Breast epithelium (tissue), 4 donors: ENCODE measurements around the gene GRIK5. TPM values are rescaled to one million over a fixed set of nuclear protein-coding genes. Genes with fewer than 3 reads are reported as not detected.
A peak's percentile ranks its signal among the peaks of the same experiment; 100 is the strongest.

ENCODE experiments used
- DNase-seq, 2 donors: peaks; one replicate each; pipeline ENCODE4 v3.0.0-alpha.2; 2019; ENCODE audit warnings: low spot score in 2 of 2
- H3K27ac ChIP-seq, 2 donors: fragments of 200-600 bp; sonication (generic) in 1 of 2; one replicate each; pipeline ENCODE4 v1.5.1; 2016 to 2019; ENCODE audit warnings: mild to moderate bottlenecking in 1 of 2
- H3K27me3 ChIP-seq, 2 donors: fragments of 200-600 bp; sonication (generic) in 1 of 2; one replicate each; pipeline versions ENCODE4 v1.5.1 to v1.6.0; 2017 to 2019; ENCODE audit warnings: control low read depth in 1 of 2, mild to moderate bottlenecking in 1 of 2
- H3K36me3 ChIP-seq: fragments of 200-600 bp; one replicate; pipeline ENCODE4 v1.5.1; 2019
- H3K4me1 ChIP-seq, 2 donors: fragments of 200-600 bp; sonication (generic); one replicate each; pipeline ENCODE4 v1.5.1; 2016 to 2019; ENCODE audit warnings: control low read depth in 1 of 2
- H3K4me3 ChIP-seq, 3 donors: fragments of 200-600 bp; sonication (generic); 1 replicate in 2 of 3; 2 replicates in 1 of 3; pipeline ENCODE4 v1.5.1; 2016 to 2019; ENCODE audit warnings: mild to moderate bottlenecking in 3 of 3, moderate library complexity in 2 of 3
- H3K9me3 ChIP-seq, 2 donors: fragments of 200-600 bp; sonication (generic) in 1 of 2; one replicate each; pipeline ENCODE4 v1.5.1; 2016 to 2019; ENCODE audit warnings: control low read depth in 1 of 2
- CTCF ChIP-seq, 3 donors: fragments of 450-650 bp; IDR thresholded peaks; one replicate each; pipeline ENCODE4 v1.5.1; 2016 to 2017; ENCODE audit warnings: antibody characterized with exemption in 3 of 3, mild to moderate bottlenecking in 3 of 3, moderate library complexity in 3 of 3
- POLR2A ChIP-seq: fragments of 450-650 bp; IDR thresholded peaks from one replicate; pipeline ENCODE4 v1.6.1; 2016; ENCODE audit warnings: antibody characterized with exemption, mild to moderate bottlenecking, moderate library complexity
- POLR2AphosphoS5 ChIP-seq, 3 donors: sonication (generic); formaldehyde crosslinking; IDR thresholded peaks; one replicate each; pipeline ENCODE4 v1.6.1; 2017; ENCODE audit warnings: antibody characterized with exemption in 3 of 3
- intact Hi-C: fragments of 100-400 bp; cut with DNase I; formaldehyde crosslinking; loops from one replicate; pipeline ENCODE4 v1.15.1; 2023; ENCODE audit warnings: low total_unique reads
- total RNA-seq, 3 donors: library from RNA; depleted of rRNA; stranded (reverse); fragments of >200 nt; gene quantifications; one replicate each; pipeline ENCODE4 v1.1.0, GENCODE V29; 2016

Gene GRIK5
- total RNA-seq, 3 donors from 2014 or later: 1.6 to 1.9 TPM; not detected in 1

GRCh38 chr19:41959056-41960053, 110.7 kb downstream of the GRIK5 start, which contains the start of gene RABAC1:
Gene RABAC1, minus strand, starts transcription at chr19:41959321. Its CDS starts 29 bp downstream, at chr19:41959292.
- H3K27me3 ChIP-seq: no peaks in the 10 kb centered on the region
- H3K36me3 ChIP-seq: no peaks in the 10 kb centered on the region
- H3K4me1 ChIP-seq: peaks cover 0 to 11% of the 10 kb centered on the region in 2 donors
- peak within 1 kb of the TSS; percentile 89 to 95 for H3K27ac ChIP-seq
- DNase-seq: peak; percentile 83 to 84
- intact Hi-C loops: loop anchor here (5.0 kb wide), 1 partner anchor 872 kb away; the partner anchor contains the start of gene CYP2A13
- peak within 1 kb of the TSS; percentile 67 to 99 (median 78) for H3K4me3 ChIP-seq
- no peaks in the 10 kb centered on the region for H3K9me3 ChIP-seq
- TF ChIP-seq POLR2A: peak; percentile 32
- no peak for TF ChIP-seq CTCF (IDR thresholded peaks at IDR 0.05)
- TF ChIP-seq POLR2AphosphoS5 (IDR thresholded peaks at IDR 0.05): peak in 2 of 3 donors; percentile 49 to 75

- intact Hi-C loops: loop anchor here (5.0 kb wide), 1 partner anchor 871 kb away; the partner anchor contains the start of gene CYP2A13
Measured at GRCh38 chr19:41958367-41959055, 111.5 kb downstream of the GRIK5 start.

GRCh38 chr19:41957838-41958366, 112.1 kb downstream of the GRIK5 start:
- intact Hi-C loops: loop anchor here (5.0 kb wide), 1 partner anchor 871 kb away; the partner anchor contains the start of gene CYP2A13
- Histone ChIP-seq H3K4me3 (peak overlapping the region; percentile 67 to 99 (median 78)), H3K27me3 (no peaks in the 10 kb centered on the region), H3K27ac (peak overlapping the region; percentile 89 to 95), H3K36me3 (no peaks in the 10 kb centered on the region), H3K4me1 (peaks cover 0 to 11% of the 10 kb centered on the region in 2 donors), H3K9me3 (no peaks in the 10 kb centered on the region)
- peak in 1 of 3 donors; percentile 37 for TF ChIP-seq POLR2AphosphoS5 (IDR thresholded peaks at IDR 0.05)
- TF ChIP-seq POLR2A: no peak
- TF ChIP-seq CTCF (IDR thresholded peaks at IDR 0.05): peak; percentile 82 to 98 (median 87)
- peak; percentile 71 to 78 for DNase-seq

More at GRCh38 chr19:41958367-41959055, 111.5 kb downstream of the GRIK5 start:
- peak overlapping the region; percentile 89 to 95 for H3K27ac ChIP-seq
- no peaks in the 10 kb centered on the region for H3K9me3 ChIP-seq
- H3K4me1 ChIP-seq: peaks cover 0 to 11% of the 10 kb centered on the region in 2 donors
- H3K36me3 ChIP-seq: no peaks in the 10 kb centered on the region
- peak overlapping the region; percentile 67 to 99 (median 78) for H3K4me3 ChIP-seq
- TF ChIP-seq CTCF (IDR thresholded peaks at IDR 0.05) (no peak), POLR2A (peak; percentile 53), POLR2AphosphoS5 (IDR thresholded peaks at IDR 0.05) (peak in 1 of 3 donors; percentile 49)
- peak; percentile 84 to 87 for DNase-seq
- no peaks in the 10 kb centered on the region for H3K27me3 ChIP-seq

- TF ChIP-seq POLR2A: no peak
- TF ChIP-seq POLR2AphosphoS5 (IDR thresholded peaks at IDR 0.05): no peak
- no peak for TF ChIP-seq CTCF (IDR thresholded peaks at IDR 0.05)
- H3K27me3 ChIP-seq: no peaks in the 10 kb centered on the region
- H3K27ac ChIP-seq: peak overlapping the region; percentile 89 to 95
- DNase-seq: no peak
- no peaks in the 10 kb centered on the region for H3K36me3 ChIP-seq
- H3K4me1 ChIP-seq: peaks cover 0 to 11% of the 10 kb centered on the region in 2 donors
- intact Hi-C loops: loop anchor here (5.0 kb wide), 1 partner anchor 870 kb away; the partner anchor contains the start of gene CYP2A13
- H3K4me3 ChIP-seq: peak overlapping the region in 1 of 3 donors; percentile 99
- no peaks in the 10 kb centered on the region for H3K9me3 ChIP-seq
Measured at GRCh38 chr19:41957161-41957837, 112.7 kb downstream of the GRIK5 start.
